NCI-H526 (cell line): ENCODE data around the gene SLC35A2.
"Not testable (repeated sequence)": the region's sequence is repeated elsewhere in the genome, so short reads cannot be mapped to it uniquely, and the experiment has no call there.

Experiments
- DNase-seq, 2 experiments: peaks; one replicate each; lab custom pipeline; 2025; lab: John Stamatoyannopoulos, UW

SLC35A2 gene

GRCh38 chrX:48902776-48903175, 8.7 kb downstream of the SLC35A2 start:
- DNase-seq = no peak

- no peak for DNase-seq
Observed at GRCh38 chrX:48902135-48902534, 9.3 kb downstream of the SLC35A2 start.

- DNase-seq = no peak
Observed at GRCh38 chrX:48901069-48901468, 10.4 kb downstream of the SLC35A2 start.

DNA sequence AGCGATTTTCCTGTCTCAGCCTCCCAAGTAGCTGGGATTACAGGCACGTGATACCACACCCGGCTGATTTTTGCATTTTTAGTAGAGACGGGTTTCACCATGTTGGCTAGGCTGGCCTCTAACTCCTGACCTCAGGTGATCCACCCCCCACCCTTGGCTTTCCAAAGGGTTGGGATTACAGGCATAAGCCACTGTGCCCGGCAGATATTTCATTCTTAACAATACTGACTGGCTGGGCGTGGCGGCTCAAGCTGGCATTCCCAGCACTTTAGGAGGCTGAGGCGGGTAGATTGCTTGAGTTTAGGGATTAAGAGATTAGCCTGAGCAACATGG, 12.4 kb downstream of the SLC35A2 start:
- DNase-seq = no peak

- DNase-seq = peak; percentile 95
Observed at GRCh38 chrX:48897625-48898306, 13.7 kb downstream of the SLC35A2 start, which contains the start of the genes PQBP1 and TIMM17B. Gene PQBP1, plus strand, starts transcription at chrX:48897930. Its CDS starts 580 bp downstream, at chrX:48898510. Gene TIMM17B, minus strand, starts transcription at chrX:48897768. Its CDS starts 19 bp downstream, at chrX:48897749.

DNA sequence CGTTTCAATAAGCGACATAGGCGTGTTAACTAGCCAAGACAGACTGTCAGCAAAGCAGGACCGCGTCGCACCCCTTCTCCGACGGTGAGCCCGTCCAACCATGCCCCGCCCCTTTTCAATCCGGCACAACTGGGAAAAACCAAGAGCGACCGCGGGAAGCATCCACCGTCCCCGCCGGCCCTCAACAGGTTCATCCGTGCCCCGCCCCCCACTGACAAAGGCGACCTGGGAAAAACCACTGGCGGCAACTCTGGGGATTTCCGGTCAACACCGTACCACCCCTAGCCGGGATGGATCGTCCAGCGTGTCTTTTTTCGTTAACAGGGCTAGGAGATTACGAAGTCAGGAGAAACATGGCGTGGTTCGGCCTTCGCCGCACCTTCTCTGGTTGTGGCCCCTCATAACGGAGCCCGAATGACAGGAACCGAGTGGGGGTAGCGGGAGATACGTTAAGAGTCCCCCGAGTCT, 14.3 kb downstream of the SLC35A2 start:
- DNase-seq = peak; percentile 76 to 93

DNA sequence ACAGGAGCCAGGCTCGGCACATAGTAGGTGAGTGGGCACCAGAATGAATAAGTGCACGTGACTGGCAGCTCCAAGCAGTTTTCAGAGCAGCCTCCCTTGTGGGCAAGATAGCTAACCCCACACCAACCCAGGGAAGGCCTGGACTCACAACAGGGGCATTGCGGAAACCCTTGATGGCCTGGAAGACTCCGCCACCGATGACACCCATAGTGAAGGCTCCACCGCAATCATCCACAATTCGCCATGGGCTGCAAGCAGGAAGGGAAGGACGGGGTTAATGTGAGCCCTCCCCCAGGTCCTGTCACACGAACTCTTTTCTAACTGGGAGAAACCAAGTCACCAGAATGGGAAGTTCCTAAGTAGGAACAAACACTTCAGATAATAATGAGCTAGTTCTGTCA, 14.8 kb downstream of the SLC35A2 start:
- peak; percentile 61 to 64 for DNase-seq

GRCh38 chrX:48894891-48895290, 16.6 kb downstream of the SLC35A2 start:
- DNase-seq = no peak

GRCh38 chrX:48893556-48894348, 17.7 kb downstream of the SLC35A2 start:
- DNase-seq = no peak

- no peak for DNase-seq
Observed at GRCh38 chrX:48892896-48893295, 18.6 kb downstream of the SLC35A2 start.

DNA sequence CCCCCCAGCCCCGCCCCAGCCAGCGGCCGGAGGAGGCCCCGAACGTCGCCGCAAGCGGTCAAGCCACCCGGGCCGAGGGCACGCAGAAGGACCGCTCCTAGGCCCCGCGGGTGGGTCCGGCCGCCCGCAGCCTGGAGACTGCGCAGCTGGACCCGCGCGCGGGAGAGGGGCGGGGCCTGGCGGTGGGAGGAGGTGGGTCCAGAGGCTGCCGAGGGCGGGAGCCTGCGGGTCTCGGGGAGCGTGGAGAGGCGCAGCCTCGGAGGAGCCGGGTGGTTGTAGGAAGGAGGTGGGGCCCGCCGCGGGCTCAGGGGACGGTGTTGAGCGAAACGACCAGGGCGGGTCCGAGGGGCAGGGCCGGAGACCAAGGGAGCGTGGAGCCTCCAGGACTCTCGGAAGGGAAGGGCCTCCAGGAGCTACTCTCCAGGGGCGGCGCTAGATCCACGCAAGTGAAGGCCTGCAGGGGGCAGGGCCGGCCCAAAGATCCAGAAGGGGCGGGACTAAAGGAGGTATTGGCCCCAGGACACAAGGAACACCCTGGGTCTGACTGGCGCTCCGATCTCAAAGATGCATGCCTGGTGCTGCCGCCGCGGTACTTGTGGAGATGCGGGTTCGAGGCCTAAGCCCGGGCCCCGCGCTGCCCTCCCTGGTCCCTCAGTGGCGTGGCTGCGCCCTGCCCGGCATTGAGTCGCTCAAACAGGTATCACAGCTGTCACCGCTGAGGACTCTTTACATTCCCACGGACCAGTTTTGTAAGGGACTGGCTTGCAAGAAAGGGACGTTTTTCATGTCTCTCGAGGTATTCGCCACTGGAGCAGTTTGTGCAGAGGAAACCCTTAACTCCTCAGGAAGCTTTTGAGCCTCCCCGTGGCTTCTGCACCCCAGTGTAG, 19.8 kb downstream of the SLC35A2 start:
- DNase-seq = peak; percentile 82 to 95

- DNase-seq = peak in 1 of 2 experiments; percentile 23
Observed at GRCh38 chrX:48890934-48891401, 20.5 kb downstream of the SLC35A2 start.

DNA sequence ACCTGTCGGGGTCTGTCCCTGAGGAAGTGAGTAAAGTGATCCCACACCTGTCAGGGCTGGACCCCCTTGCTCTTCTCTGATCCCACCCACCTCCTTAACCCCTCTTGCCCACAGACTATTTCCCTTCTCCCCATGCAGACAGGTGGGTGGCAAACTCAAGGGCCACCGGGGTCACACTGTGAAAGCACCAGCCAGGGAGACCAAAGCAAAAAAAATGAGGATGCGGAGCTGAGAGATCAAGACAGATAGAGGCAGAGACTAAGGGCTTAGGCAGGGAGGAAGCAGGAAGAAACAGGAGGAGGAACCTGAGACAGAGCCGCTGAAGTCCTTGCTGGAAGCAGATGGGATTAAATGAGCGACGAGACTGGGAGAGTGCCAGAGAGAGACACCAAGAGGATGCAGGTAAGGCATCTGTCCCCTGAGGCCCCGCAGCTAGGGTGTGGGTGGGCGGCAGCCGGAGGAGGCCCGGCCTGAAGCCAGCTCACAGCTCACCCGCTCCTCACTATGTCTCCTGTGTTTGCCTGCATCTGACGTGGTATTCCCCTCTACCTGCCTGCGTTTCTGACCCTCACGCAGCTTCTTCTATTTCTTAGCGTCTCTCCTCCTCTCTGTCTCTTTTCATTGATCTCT, 21.0 kb downstream of the SLC35A2 start:
- peak in 1 of 2 experiments; percentile 5 for DNase-seq

DNA sequence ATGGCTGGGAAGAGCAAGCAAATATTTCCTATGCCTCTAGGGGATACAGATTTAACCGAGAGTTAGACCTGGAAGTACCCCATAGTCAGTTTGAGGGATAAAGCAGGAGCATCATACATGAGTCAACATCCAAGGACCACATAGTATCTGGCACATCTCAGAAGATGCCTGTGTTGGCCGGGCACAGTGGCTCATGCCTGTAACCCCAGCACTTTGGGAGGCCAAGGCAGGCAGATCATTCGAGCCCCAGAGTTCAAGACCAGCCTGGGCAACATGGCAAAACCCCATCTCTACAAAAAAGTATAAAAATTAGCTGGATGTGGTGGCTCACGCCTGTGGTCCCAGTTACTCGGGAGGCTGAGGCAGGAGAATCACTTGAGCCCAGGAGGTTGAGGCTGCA, 24.9 kb downstream of the SLC35A2 start:
- not testable (repeated sequence) for DNase-seq

DNA sequence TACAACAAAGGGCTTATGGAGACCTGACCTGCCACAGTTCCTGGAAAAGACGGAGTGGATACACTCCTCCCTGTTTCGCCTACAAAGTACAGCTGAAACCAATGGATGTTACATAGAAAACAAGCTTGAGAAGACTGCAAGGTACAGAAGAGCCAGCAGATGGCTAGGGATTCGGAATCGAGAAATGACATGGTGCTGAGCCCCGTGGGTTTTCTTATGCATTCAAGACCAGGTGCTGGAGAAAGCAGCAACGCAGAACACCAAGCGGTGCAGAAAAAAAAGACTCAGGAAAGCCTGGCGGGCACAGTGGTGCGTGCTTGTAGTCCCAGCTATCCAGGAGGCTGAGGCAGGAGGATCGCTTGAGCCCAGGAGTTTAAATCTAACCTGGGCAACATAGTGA, 27.7 kb downstream of the SLC35A2 start:
- peak; percentile 24 to 40 for DNase-seq

DNA sequence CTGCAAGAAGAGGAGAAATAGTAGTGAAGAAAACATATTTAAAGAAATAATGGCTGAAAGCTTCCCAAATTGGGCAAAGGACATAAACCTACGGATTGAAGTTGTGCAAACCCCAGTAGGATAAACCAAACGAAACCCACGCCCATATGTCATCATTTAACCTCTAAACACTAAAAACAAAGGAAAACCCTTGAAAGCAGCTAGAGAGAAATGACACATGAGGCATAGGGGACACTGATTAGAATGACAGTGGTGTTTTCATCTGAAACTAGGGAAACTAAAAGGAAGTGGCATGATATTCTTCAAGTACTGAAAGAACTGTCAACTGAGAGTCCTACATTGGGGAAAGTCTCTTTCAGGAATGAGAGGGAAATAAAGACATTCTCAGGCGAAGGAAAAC, 34.5 kb downstream of the SLC35A2 start:
- DNase-seq = not testable (repeated sequence)

DNA sequence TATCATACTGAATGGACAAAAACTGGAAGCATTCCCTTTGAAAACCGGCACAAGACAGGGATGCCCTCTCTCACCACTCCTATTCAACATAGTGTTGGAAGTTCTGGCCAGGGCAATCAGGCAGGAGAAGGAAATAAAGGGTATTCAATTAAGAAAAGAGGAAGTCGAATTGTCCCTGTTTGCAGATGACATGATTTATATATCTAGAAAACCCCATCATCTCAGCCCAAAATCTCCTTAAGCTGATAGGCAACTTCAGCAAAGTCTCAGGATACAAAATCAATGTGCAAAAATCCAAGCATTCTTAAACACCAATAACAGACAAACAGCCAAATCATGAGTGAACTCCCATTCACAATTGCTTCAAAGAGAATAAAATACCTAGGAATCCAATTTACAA, 39.4 kb downstream of the SLC35A2 start:
- not testable (repeated sequence) for DNase-seq

- no peak for DNase-seq
Observed at GRCh38 chrX:48864210-48864609, 47.2 kb downstream of the SLC35A2 start.

DNA sequence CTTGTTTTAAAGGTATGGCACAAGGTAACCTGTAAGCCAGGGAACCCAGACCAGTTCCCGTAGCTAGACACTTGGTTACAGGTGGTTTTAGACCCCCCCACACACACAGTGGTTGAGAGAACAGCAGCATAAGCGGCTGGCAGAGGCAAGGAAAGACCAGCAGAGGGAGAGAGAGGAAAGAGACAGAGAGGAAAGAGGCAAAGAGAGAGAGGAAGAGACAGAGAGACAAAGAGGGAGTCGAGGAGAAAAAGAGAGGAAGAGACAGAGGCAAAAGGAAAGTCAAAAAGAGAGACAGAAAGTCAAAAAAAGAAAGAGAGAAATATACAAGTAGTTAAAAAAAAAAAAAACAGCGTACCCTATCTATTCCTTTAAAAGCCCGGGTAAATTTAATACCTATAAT, 56.5 kb downstream of the SLC35A2 start:
- no peak for DNase-seq

GRCh38 chrX:48854121-48854804, 57.2 kb downstream of the SLC35A2 start:
- DNase-seq = not testable (repeated sequence)

DNA sequence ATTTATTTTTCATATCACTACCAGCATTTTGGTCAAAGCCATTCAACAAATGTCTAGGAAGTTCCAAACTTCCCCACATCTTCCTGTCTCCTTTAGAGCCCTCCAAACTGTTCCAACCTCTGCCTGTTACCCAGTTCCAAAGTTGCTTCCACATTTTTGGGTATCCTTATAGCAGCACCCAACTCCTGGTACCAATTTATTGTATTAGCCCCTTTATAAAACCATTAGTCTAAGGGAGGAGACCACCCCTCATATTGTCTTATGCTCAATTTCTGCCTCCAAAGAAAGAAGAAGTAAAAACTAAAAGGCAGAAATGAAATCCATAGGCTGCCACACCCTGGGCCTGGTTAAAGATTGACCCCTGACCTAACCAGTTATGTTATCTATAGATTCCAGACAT, 58.0 kb downstream of the SLC35A2 start:
- not testable (repeated sequence) for DNase-seq
